SJCRH30 (cell line): ENCODE results near the gene TANC1. TPM values are rescaled to one million over a fixed set of nuclear protein-coding genes. Genes with fewer than 3 reads are reported as not detected.
A peak's percentile ranks its signal among the peaks of the same experiment; 100 is the strongest.

Experiments
- DNase-seq, 2 experiments: peaks; one replicate each; pipeline ENCODE4 v3.0.0-alpha.2; 2015 to 2020
- H3K27ac ChIP-seq: fragments of 250-450 bp; sonication (Bioruptor Pico); 2 replicates; pipeline ENCODE4 v1.5.1; 2020; ENCODE audit warnings: mild to moderate bottlenecking, moderate library complexity
- H3K27me3 ChIP-seq: fragments of 250-450 bp; sonication (Bioruptor Pico); 2 replicates; pipeline ENCODE4 v1.5.1; 2020; ENCODE audit warnings: mild to moderate bottlenecking, moderate library complexity
- H3K36me3 ChIP-seq: fragments of 250-450 bp; sonication (Bioruptor Pico); 2 replicates; pipeline ENCODE4 v1.5.1; 2020; ENCODE audit warnings: mild to moderate bottlenecking, moderate library complexity
- H3K4me1 ChIP-seq: fragments of 250-450 bp; sonication (Bioruptor Pico); 2 replicates; pipeline ENCODE4 v1.5.1; 2020; ENCODE audit warnings: mild to moderate bottlenecking, moderate library complexity
- H3K4me3 ChIP-seq: fragments of 250-450 bp; sonication (Bioruptor Pico); 2 replicates; pipeline ENCODE4 v1.5.1; 2020; ENCODE audit warnings: mild to moderate bottlenecking, moderate library complexity
- H3K9me3 ChIP-seq: fragments of 250-450 bp; sonication (Bioruptor Pico); replicated peaks from 2 replicates; pipeline ENCODE4 v1.5.1; 2020; ENCODE audit warnings: mild to moderate bottlenecking, moderate library complexity
- total RNA-seq: library from RNA; depleted of rRNA; stranded (reverse); fragments of >200 nt; shearing (Covaris generic); gene quantifications from 2 replicates; pipeline ENCODE4 v1.2.3, GENCODE V29; 2014

TANC1 gene
- total RNA-seq, 1 experiment from 2014 or later = 15.1 TPM

- no peak for DNase-seq
- no peaks in the 10 kb centered on the region for H3K36me3 ChIP-seq
- H3K27ac ChIP-seq = no peak overlapping the region
- H3K4me3 ChIP-seq = no peak overlapping the region
- no peaks in the 10 kb centered on the region for H3K9me3 ChIP-seq
- no peaks in the 10 kb centered on the region; the same call in 1 of the 2 replicates for H3K27me3 ChIP-seq
- no peaks in the 10 kb centered on the region for H3K4me1 ChIP-seq
These were observed 220.0 kb downstream of the TANC1 start for GRCh38 chr2:159188449-159188848.

GRCh38 chr2:159192371-159192918, 224.0 kb downstream of the TANC1 start:
- Histone ChIP-seq H3K27ac (no peak overlapping the region), H3K9me3 (no peaks in the 10 kb centered on the region), H3K36me3 (peaks cover 7% of the 10 kb centered on the region), H3K4me1 (no peaks in the 10 kb centered on the region), H3K27me3 (no peaks in the 10 kb centered on the region; the same call in 1 of the 2 replicates), H3K4me3 (no peak overlapping the region)
- DNase-seq = no peak

- Histone ChIP-seq H3K27me3 (no peaks in the 10 kb centered on the region), H3K4me3 (no peak overlapping the region), H3K36me3 (peaks cover 9% of the 10 kb centered on the region), H3K27ac (no peak overlapping the region), H3K4me1 (no peaks in the 10 kb centered on the region), H3K9me3 (no peaks in the 10 kb centered on the region)
- no peak for DNase-seq
These were observed 225.4 kb downstream of the TANC1 start for GRCh38 chr2:159193791-159194190.

GRCh38 chr2:159194241-159194640, 225.8 kb downstream of the TANC1 start:
- Histone ChIP-seq H3K27ac (no peak overlapping the region), H3K4me1 (no peaks in the 10 kb centered on the region), H3K4me3 (no peak overlapping the region), H3K9me3 (no peaks in the 10 kb centered on the region), H3K36me3 (peaks cover 9% of the 10 kb centered on the region), H3K27me3 (no peaks in the 10 kb centered on the region)
- no peak for DNase-seq

- no peak overlapping the region for H3K27ac ChIP-seq
- no peaks in the 10 kb centered on the region for H3K9me3 ChIP-seq
- peaks cover 9% of the 10 kb centered on the region for H3K36me3 ChIP-seq
- H3K4me1 ChIP-seq = no peaks in the 10 kb centered on the region; the same call in 1 of the 2 replicates
- no peak overlapping the region for H3K4me3 ChIP-seq
- no peaks in the 10 kb centered on the region for H3K27me3 ChIP-seq
- no peak for DNase-seq
These were observed 227.3 kb downstream of the TANC1 start for GRCh38 chr2:159195697-159196096.

- Histone ChIP-seq H3K9me3 (no peaks in the 10 kb centered on the region), H3K27me3 (no peaks in the 10 kb centered on the region), H3K4me3 (no peak overlapping the region), H3K4me1 (no peaks in the 10 kb centered on the region; the same call in 1 of the 2 replicates), H3K36me3 (peaks cover 9% of the 10 kb centered on the region), H3K27ac (no peak overlapping the region)
- DNase-seq = no peak
These were observed 228.0 kb downstream of the TANC1 start for GRCh38 chr2:159196393-159196925.

- Histone ChIP-seq H3K36me3 (peaks cover 9% of the 10 kb centered on the region), H3K27me3 (no peaks in the 10 kb centered on the region), H3K27ac (no peak overlapping the region), H3K4me3 (no peak overlapping the region), H3K9me3 (no peaks in the 10 kb centered on the region), H3K4me1 (peaks cover 5% of the 10 kb centered on the region; the same call in 1 of the 2 replicates)
- no peak for DNase-seq
These were observed 230.8 kb downstream of the TANC1 start for GRCh38 chr2:159199236-159199635.

- H3K36me3 ChIP-seq = peaks cover 9% of the 10 kb centered on the region
- no peaks in the 10 kb centered on the region for H3K9me3 ChIP-seq
- H3K27ac ChIP-seq = no peak overlapping the region
- peaks cover 5% of the 10 kb centered on the region; the same call in 1 of the 2 replicates for H3K4me1 ChIP-seq
- H3K27me3 ChIP-seq = no peaks in the 10 kb centered on the region
- no peak for DNase-seq
- no peak overlapping the region for H3K4me3 ChIP-seq
These were observed 231.5 kb downstream of the TANC1 start for GRCh38 chr2:159199761-159200465.

GRCh38 chr2:159200498-159200897, 232.1 kb downstream of the TANC1 start:
- H3K9me3 ChIP-seq = no peaks in the 10 kb centered on the region
- DNase-seq = peak in 1 of 2 experiments; percentile 18
- no peaks in the 10 kb centered on the region for H3K27me3 ChIP-seq
- no peak overlapping the region for H3K27ac ChIP-seq
- no peak overlapping the region for H3K4me3 ChIP-seq
- peaks cover 5% of the 10 kb centered on the region; the same call in 1 of the 2 replicates for H3K4me1 ChIP-seq
- H3K36me3 ChIP-seq = peaks cover 9% of the 10 kb centered on the region

- Histone ChIP-seq H3K27ac (no peak overlapping the region), H3K4me1 (peaks cover 5% of the 10 kb centered on the region; the same call in 1 of the 2 replicates), H3K9me3 (no peaks in the 10 kb centered on the region), H3K27me3 (no peaks in the 10 kb centered on the region), H3K36me3 (peaks cover 9% of the 10 kb centered on the region), H3K4me3 (no peak overlapping the region)
- DNase-seq = no peak
These were observed 233.1 kb downstream of the TANC1 start for GRCh38 chr2:159201360-159202063.

- no peak overlapping the region for H3K4me3 ChIP-seq
- H3K4me1 ChIP-seq = peaks cover 5% of the 10 kb centered on the region; the same call in 1 of the 2 replicates
- DNase-seq = peak; percentile 62 to 63
- no peaks in the 10 kb centered on the region for H3K9me3 ChIP-seq
- no peaks in the 10 kb centered on the region for H3K27me3 ChIP-seq
- peak overlapping the region; percentile 40; the same call in 1 of the 2 replicates for H3K27ac ChIP-seq
- H3K36me3 ChIP-seq = no peaks in the 10 kb centered on the region; the same call in 1 of the 2 replicates
These were observed 234.2 kb downstream of the TANC1 start for GRCh38 chr2:159202568-159203071.

GRCh38 chr2:159204381-159205144, 236.1 kb downstream of the TANC1 start:
- Histone ChIP-seq H3K27me3 (no peaks in the 10 kb centered on the region), H3K27ac (no peak overlapping the region), H3K4me1 (peaks cover 5% of the 10 kb centered on the region; the same call in 1 of the 2 replicates), H3K4me3 (no peak overlapping the region), H3K36me3 (no peaks in the 10 kb centered on the region), H3K9me3 (no peaks in the 10 kb centered on the region)
- DNase-seq = no peak

- Histone ChIP-seq H3K4me3 (no peak overlapping the region), H3K9me3 (no peaks in the 10 kb centered on the region), H3K4me1 (peaks cover 14% of the 10 kb centered on the region; the same call in 1 of the 2 replicates), H3K27ac (no peak overlapping the region), H3K27me3 (no peaks in the 10 kb centered on the region), H3K36me3 (no peaks in the 10 kb centered on the region)
- no peak for DNase-seq
These were observed 238.4 kb downstream of the TANC1 start for GRCh38 chr2:159206736-159207380.

- H3K4me3 ChIP-seq = no peak overlapping the region
- no peak for DNase-seq
- H3K27ac ChIP-seq = no peak overlapping the region
- peaks cover 4% of the 10 kb centered on the region; the same call in 1 of the 2 replicates for H3K36me3 ChIP-seq
- H3K4me1 ChIP-seq = peaks cover 13% of the 10 kb centered on the region; the same call in 1 of the 2 replicates
- H3K27me3 ChIP-seq = no peaks in the 10 kb centered on the region
- no peaks in the 10 kb centered on the region for H3K9me3 ChIP-seq
These were observed 240.0 kb downstream of the TANC1 start for GRCh38 chr2:159208438-159208837.
